ENCODE results near the gene TBL1X.

The TBL1X gene

DNA sequence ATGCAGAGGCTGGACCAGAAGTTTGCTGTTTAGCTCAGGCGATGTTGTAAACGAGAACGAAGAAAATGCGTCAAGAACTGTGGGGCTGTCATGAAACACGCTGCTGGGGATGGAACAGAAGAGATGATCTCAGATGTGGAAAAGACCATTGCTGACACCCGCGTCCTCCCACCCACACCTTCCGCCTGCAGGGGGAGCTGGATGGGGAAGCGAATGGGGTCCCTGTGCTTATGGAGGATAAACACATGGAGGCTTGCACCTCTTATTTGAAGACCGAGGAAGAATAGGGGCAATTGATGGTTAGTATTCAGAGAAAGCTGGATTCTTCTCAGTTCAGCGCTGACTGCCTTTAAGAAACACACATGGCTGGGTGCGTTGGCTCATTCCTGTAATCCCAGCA lies 236.9 kb downstream of the TBL1X start:
- Histone ChIP-seq H3K9ac (ENCODE audit: low read depth, low read length) (no peak overlapping the region), H3K9me3 (replicated peaks; ENCODE audit: low read length) (no peaks in the 10 kb centered on the region), H3K4me3 (ENCODE audit: low read length) (no peak overlapping the region), H3K4me2 (ENCODE audit: low read length) (no peak overlapping the region), H3K36me3 (ENCODE audit: insufficient read depth, low read length) (no peaks in the 10 kb centered on the region), H3K4me1 (ENCODE audit: control insufficient read depth, insufficient read depth, low read length) (no peaks in the 10 kb centered on the region), H3K27me3 (ENCODE audit: control insufficient read depth, insufficient read depth, low read length) (no peaks in the 10 kb centered on the region)

DNA sequence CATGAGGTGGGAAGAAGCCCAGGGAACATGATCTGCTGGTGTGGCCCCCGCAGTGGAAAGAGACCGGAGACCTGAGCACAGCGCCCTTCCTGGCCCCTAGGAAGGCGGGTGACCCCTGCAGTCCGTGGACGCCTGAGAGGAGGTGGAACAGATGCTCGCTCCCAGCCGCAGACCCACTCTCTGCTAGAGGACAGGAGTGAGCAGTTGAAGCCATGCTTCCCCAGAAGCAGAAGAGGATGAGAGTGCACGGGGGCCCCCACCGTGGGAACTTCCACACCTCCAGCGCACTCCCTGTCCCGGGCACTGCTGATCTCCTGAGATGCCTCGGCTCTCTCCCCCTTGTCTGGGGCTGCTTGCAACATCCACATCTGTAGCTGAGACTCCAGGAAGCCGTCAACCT lies 238.5 kb downstream of the TBL1X start:
- peaks cover 5% of the 10 kb centered on the region for H3K4me1 ChIP-seq (ENCODE audit: control insufficient read depth, insufficient read depth, low read length)
- H3K9ac ChIP-seq (ENCODE audit: low read depth, low read length) = no peak overlapping the region
- H3K9me3 ChIP-seq (replicated peaks; ENCODE audit: low read length) = no peaks in the 10 kb centered on the region
- H3K36me3 ChIP-seq (ENCODE audit: insufficient read depth, low read length) = no peaks in the 10 kb centered on the region
- H3K27me3 ChIP-seq (ENCODE audit: control insufficient read depth, insufficient read depth, low read length) = no peaks in the 10 kb centered on the region
- no peak overlapping the region for H3K4me2 ChIP-seq (ENCODE audit: low read length)
- H3K4me3 ChIP-seq (ENCODE audit: low read length) = no peak overlapping the region

DNA sequence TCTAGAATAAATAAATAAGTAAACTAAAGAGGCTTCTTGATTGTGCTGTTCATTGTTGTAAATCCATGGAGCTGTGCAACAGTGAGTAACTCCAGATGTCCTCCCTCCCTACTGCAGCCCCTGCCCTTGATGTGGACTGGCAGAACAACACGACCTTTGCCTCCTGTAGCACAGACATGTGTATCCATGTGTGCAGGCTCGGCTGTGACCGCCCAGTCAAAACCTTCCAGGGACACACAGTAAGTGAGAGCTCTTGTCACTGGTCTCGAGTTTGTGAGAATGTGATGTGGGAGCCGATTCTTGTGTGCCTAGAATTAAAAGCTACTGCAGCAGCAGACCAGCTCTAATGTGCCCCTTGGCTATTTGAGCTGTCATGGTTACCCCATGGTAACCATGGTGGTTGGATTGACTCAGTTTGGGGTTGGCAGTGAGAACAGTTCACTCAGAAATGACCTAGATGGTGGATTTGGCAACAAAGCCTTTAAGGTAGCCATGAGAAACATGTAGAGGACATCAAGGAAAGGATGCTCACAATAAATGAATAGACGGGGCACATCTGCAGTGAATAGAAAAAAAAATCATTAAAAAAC lies 240.1 kb downstream of the TBL1X start:
- no peak overlapping the region for H3K4me3 ChIP-seq (ENCODE audit: low read length)
- no peaks in the 10 kb centered on the region for H3K27me3 ChIP-seq (ENCODE audit: control insufficient read depth, insufficient read depth, low read length)
- no peak overlapping the region for H3K4me2 ChIP-seq (ENCODE audit: low read length)
- H3K36me3 ChIP-seq (ENCODE audit: insufficient read depth, low read length) = no peaks in the 10 kb centered on the region
- H3K4me1 ChIP-seq (ENCODE audit: control insufficient read depth, insufficient read depth, low read length) = peaks cover 5% of the 10 kb centered on the region
- no peaks in the 10 kb centered on the region for H3K9me3 ChIP-seq (replicated peaks; ENCODE audit: low read length)
- no peak overlapping the region for H3K9ac ChIP-seq (ENCODE audit: low read depth, low read length)

DNA sequence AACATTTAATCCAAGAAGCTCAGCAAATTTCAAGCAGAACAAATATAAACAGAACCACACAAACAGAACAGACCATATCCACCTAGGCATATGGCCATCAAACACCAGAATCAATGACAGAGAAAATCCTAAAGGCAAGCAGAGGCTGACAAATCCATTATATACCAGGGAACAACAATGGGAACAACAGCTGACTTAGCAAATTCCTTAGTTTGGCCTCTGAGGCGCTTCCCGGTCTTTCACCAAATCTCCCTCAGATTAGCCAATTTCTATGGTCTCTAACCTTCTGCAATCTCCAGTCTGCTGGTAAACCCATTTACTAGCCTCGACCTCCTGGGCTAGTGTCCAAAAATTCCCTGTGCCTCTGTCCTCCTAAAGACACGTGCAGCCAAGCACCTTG lies 241.6 kb downstream of the TBL1X start:
- no peaks in the 10 kb centered on the region for H3K36me3 ChIP-seq (ENCODE audit: insufficient read depth, low read length)
- H3K9me3 ChIP-seq (replicated peaks; ENCODE audit: low read length) = no peaks in the 10 kb centered on the region
- H3K27me3 ChIP-seq (ENCODE audit: control insufficient read depth, insufficient read depth, low read length) = no peaks in the 10 kb centered on the region
- no peak overlapping the region for H3K9ac ChIP-seq (ENCODE audit: low read depth, low read length)
- H3K4me3 ChIP-seq (ENCODE audit: low read length) = no peak overlapping the region
- peaks cover 5% of the 10 kb centered on the region for H3K4me1 ChIP-seq (ENCODE audit: control insufficient read depth, insufficient read depth, low read length)
- no peak overlapping the region for H3K4me2 ChIP-seq (ENCODE audit: low read length)

DNA sequence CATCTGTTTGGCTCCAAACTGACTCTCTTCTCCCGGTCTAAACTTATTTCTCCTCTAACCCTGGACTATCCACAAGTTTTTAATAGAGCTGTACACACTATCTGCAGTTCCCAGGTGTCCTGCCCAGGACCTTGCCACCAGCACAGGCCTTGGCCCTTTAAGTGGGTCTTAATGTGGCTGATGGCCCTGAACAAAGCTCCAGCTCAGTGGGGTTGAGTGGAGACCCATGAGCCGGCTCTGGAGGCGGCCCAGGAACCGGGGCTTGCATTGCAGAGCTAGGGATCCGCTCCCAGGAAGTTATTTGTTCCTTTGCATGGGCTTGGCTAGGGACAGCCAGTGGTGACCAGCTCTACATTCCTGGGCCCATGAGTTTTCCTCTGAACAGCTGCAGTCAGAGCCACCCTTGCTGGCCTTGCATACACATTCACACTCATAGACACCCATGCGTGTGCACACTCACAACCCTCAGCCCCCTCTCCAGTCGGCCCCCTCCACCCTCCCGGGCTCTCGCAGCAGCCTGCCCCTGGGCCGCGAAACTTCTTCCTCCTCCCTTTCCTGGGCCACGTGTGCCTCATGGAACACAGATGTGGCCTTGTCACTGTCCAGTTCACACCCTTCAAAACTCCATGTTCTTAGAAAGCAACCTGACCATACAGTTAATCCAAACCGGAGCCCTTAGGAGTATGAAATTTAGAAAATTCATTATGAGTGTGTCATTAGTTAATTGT lies 242.6 kb downstream of the TBL1X start:
- H3K36me3 ChIP-seq (ENCODE audit: insufficient read depth, low read length) = peaks cover 4% of the 10 kb centered on the region
- peaks cover 5% of the 10 kb centered on the region for H3K4me1 ChIP-seq (ENCODE audit: control insufficient read depth, insufficient read depth, low read length)
- no peaks in the 10 kb centered on the region for H3K27me3 ChIP-seq (ENCODE audit: control insufficient read depth, insufficient read depth, low read length)
- H3K9ac ChIP-seq (ENCODE audit: low read depth, low read length) = no peak overlapping the region
- H3K9me3 ChIP-seq (replicated peaks; ENCODE audit: low read length) = no peaks in the 10 kb centered on the region
- no peak overlapping the region for H3K4me2 ChIP-seq (ENCODE audit: low read length)
- no peak overlapping the region for H3K4me3 ChIP-seq (ENCODE audit: low read length)

DNA sequence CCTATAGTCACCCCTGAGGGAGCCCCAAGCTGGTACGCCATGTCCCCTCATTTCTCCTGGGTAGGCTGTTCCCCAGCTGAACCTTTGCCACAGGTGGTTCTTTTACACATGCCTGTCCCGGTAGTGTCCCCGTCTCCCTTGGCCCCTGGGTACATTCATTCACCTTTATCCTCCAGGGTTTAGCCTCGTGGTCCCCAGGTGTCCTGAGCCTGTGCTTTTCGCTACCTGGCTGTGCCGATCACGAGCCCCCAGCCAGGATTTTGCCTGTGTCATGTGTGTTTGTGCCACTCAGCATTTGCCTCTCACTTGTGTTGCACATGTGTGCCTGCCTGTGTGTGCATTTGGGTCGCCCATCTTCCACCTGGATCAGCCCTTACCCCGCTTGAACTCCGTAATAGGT lies 243.2 kb downstream of the TBL1X start:
- Histone ChIP-seq H3K9me3 (replicated peaks; ENCODE audit: low read length) (no peaks in the 10 kb centered on the region), H3K27me3 (ENCODE audit: control insufficient read depth, insufficient read depth, low read length) (no peaks in the 10 kb centered on the region), H3K9ac (ENCODE audit: low read depth, low read length) (no peak overlapping the region), H3K4me1 (ENCODE audit: control insufficient read depth, insufficient read depth, low read length) (peaks cover 5% of the 10 kb centered on the region), H3K4me3 (ENCODE audit: low read length) (no peak overlapping the region), H3K4me2 (ENCODE audit: low read length) (no peak overlapping the region), H3K36me3 (ENCODE audit: insufficient read depth, low read length) (peaks cover 4% of the 10 kb centered on the region)

DNA sequence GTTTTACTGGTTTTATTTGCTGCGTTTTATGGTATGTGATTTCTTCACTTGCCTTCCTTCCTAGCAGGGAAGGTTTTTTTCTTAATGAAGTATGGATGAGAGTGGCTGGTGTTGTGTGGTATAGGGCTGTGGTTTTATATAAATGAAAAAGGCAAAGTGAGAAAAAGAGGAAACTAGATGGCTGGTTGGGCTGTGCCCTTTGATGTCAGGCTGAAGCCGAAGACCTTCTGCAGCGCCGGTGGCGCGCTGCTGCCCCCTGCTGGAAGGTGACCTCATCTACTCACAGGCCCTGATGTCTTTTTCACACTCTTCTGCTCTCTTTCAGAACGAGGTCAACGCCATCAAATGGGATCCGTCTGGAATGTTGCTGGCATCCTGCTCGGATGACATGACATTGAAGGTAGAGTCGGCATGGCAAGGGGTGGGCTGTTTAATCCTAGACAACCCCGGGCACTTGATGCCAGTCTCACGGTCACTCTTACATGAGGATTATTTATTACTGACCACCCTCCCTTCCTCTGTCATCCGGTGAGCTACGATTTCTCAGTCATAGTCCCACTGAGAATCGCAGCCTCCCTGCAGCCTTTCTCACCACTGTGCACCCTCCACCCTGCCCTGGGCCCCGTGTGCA lies 244.2 kb downstream of the TBL1X start:
- H3K4me1 ChIP-seq (ENCODE audit: control insufficient read depth, insufficient read depth, low read length) = peaks cover 5% of the 10 kb centered on the region
- H3K4me2 ChIP-seq (ENCODE audit: low read length) = no peak overlapping the region
- H3K27me3 ChIP-seq (ENCODE audit: control insufficient read depth, insufficient read depth, low read length) = no peaks in the 10 kb centered on the region
- H3K36me3 ChIP-seq (ENCODE audit: insufficient read depth, low read length) = peaks cover 4% of the 10 kb centered on the region
- H3K4me3 ChIP-seq (ENCODE audit: low read length) = no peak overlapping the region
- no peaks in the 10 kb centered on the region for H3K9me3 ChIP-seq (replicated peaks; ENCODE audit: low read length)
- H3K9ac ChIP-seq (ENCODE audit: low read depth, low read length) = no peak overlapping the region

DNA sequence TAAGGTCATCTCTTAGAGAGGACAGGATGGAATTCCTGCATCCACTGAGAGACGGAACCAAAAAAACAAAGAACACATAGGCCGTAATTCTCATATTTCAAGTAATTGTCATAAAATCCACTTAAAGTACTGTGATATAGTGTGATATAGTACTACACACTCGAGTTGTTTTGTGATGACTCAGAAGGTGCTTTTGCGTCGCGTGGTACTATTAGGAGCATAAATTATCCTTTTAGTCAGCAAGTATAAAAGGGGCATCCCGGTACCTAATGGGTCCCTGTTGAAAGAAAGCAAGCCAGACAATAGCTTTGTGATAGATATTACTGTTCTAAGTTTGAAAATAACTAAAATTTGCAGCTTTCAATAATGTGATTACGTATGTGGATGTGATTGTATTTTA lies 245.5 kb downstream of the TBL1X start:
- Histone ChIP-seq H3K27me3 (ENCODE audit: control insufficient read depth, insufficient read depth, low read length) (no peaks in the 10 kb centered on the region), H3K4me1 (ENCODE audit: control insufficient read depth, insufficient read depth, low read length) (peaks cover 5% of the 10 kb centered on the region), H3K4me2 (ENCODE audit: low read length) (no peak overlapping the region), H3K9ac (ENCODE audit: low read depth, low read length) (no peak overlapping the region), H3K4me3 (ENCODE audit: low read length) (no peak overlapping the region), H3K36me3 (ENCODE audit: insufficient read depth, low read length) (peaks cover 4% of the 10 kb centered on the region), H3K9me3 (replicated peaks; ENCODE audit: low read length) (no peaks in the 10 kb centered on the region)

DNA sequence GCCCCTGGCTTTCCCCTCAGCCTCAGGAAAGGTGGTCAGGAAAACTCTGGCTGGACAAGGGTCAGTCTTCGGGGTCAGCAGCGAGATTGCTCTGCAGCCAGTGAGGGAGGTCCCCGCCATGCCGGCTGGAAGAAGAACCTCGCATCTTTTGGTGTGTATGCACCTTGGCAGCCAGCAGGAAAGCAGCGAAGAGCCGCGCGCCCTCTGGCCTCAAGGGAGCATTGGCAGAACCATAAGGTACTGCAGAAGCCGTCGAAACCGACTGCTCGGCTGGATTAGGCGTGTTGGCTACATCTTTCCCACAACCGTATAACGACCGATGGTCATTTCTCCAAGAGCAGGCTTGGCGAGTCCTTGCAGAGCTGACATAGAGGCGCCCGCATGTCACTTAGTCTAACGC lies 252.5 kb downstream of the TBL1X start:
- Histone ChIP-seq H3K9me3 (replicated peaks; ENCODE audit: low read length) (peaks cover 4% of the 10 kb centered on the region), H3K4me1 (ENCODE audit: control insufficient read depth, insufficient read depth, low read length) (no peaks in the 10 kb centered on the region), H3K27me3 (ENCODE audit: control insufficient read depth, insufficient read depth, low read length) (no peaks in the 10 kb centered on the region), H3K36me3 (ENCODE audit: insufficient read depth, low read length) (peaks cover 13% of the 10 kb centered on the region), H3K9ac (ENCODE audit: low read depth, low read length) (no peak overlapping the region), H3K4me2 (ENCODE audit: low read length) (no peak overlapping the region), H3K4me3 (ENCODE audit: low read length) (no peak overlapping the region)

DNA sequence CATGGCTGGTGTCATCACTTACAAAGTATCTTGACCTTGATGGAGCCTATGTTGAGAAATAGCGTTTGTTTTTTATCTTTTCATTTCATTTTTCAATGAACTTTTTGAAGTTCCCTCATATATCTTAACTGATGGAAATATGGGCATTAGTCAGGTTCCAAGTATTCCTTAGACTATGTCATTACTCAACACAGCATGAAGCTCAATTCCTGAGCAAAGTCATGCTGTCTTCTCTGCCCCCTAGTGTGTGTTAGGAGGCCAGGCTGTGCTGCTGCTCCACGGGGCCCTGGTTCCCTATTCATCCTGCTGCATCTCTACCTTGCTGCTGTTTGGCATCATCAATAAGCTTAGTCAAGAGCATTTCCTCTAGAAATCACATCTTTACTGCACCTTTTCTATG lies 259.9 kb downstream of the TBL1X start:
- Histone ChIP-seq H3K27me3 (ENCODE audit: control insufficient read depth, insufficient read depth, low read length) (no peaks in the 10 kb centered on the region), H3K4me1 (ENCODE audit: control insufficient read depth, insufficient read depth, low read length) (no peaks in the 10 kb centered on the region), H3K4me2 (ENCODE audit: low read length) (no peak overlapping the region), H3K36me3 (ENCODE audit: insufficient read depth, low read length) (no peaks in the 10 kb centered on the region), H3K9me3 (replicated peaks; ENCODE audit: low read length) (peaks cover 24% of the 10 kb centered on the region), H3K9ac (ENCODE audit: low read depth, low read length) (no peak overlapping the region), H3K4me3 (ENCODE audit: low read length) (no peak overlapping the region)

DNA sequence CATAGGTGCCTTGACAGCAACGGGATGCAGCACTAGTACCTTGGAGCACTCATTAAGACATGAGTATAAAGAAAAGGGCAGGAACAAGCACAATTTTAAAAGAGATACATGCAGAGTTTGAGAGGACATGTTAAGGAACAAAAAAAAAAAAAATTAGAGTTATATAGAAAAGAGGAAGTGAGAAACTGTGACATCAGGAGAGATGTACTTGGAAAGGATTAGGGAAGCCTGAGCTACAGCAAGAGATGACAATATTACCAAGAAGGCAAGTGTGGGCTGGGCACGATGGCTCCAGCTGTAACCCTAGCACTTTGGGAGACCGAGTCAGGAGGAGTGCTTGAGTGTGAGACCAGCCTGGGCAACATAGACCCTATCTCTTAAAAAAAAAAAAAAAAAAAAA lies 263.4 kb downstream of the TBL1X start:
- Histone ChIP-seq H3K27me3 (ENCODE audit: control insufficient read depth, insufficient read depth, low read length) (no peaks in the 10 kb centered on the region), H3K4me3 (ENCODE audit: low read length) (no peak overlapping the region), H3K36me3 (ENCODE audit: insufficient read depth, low read length) (no peaks in the 10 kb centered on the region), H3K9me3 (replicated peaks; ENCODE audit: low read length) (peaks cover 18% of the 10 kb centered on the region), H3K4me2 (ENCODE audit: low read length) (no peak overlapping the region), H3K4me1 (ENCODE audit: control insufficient read depth, insufficient read depth, low read length) (no peaks in the 10 kb centered on the region), H3K9ac (ENCODE audit: low read depth, low read length) (no peak overlapping the region)

Measured in skeletal muscle satellite cell (primary cell).